Hepatocyte (in vitro differentiated cells): ENCODE measurements around the gene ATP2C2. TPM values are rescaled to one million over a fixed set of nuclear protein-coding genes. Genes with fewer than 3 reads are reported as not detected.

ENCODE experiments used
- DNase-seq: peaks from one replicate; pipeline ENCODE4 v3.0.0-alpha.2; 2016; ENCODE audit warnings: low spot score
- H2AFZ ChIP-seq: fragments of 200-600 bp; sonication (generic); 2 replicates; pipeline ENCODE4 v1.6.0; 2016; ENCODE audit warnings: antibody characterized with exemption, mild to moderate bottlenecking
- H3K27ac ChIP-seq: fragments of 200-600 bp; sonication (generic); 2 replicates; pipeline ENCODE4 v1.5.1; 2016; ENCODE audit warnings: mild to moderate bottlenecking
- H3K27me3 ChIP-seq: fragments of 200-600 bp; sonication (generic); 2 replicates; pipeline ENCODE4 v1.6.1; 2016
- H3K36me3 ChIP-seq: fragments of 200-600 bp; sonication (generic); replicated peaks from 2 replicates; pipeline ENCODE4 v1.5.1; 2016; ENCODE audit warnings: low read depth; ENCODE audit not compliant: insufficient read depth
- H3K4me1 ChIP-seq: fragments of 200-600 bp; sonication (generic); 2 replicates; pipeline ENCODE4 v1.5.1; 2016; ENCODE audit warnings: mild to moderate bottlenecking, moderate library complexity; ENCODE audit not compliant: insufficient read depth
- H3K4me2 ChIP-seq: fragments of 200-600 bp; sonication (generic); 2 replicates; pipeline ENCODE4 v1.6.0; 2016
- H3K4me3 ChIP-seq: fragments of 200-600 bp; sonication (generic); 2 replicates; pipeline ENCODE4 v1.5.1; 2016; ENCODE audit warnings: mild to moderate bottlenecking
- H3K79me2 ChIP-seq: fragments of 200-600 bp; sonication (generic); 2 replicates; pipeline ENCODE4 v1.6.0; 2017; ENCODE audit warnings: mild to moderate bottlenecking
- H3K9me2 ChIP-seq: fragments of 200-600 bp; sonication (generic); replicated peaks from 2 replicates; pipeline ENCODE4 v1.6.0; 2017; ENCODE audit warnings: mild to moderate bottlenecking; ENCODE audit not compliant: insufficient read depth
- H3K9me3 ChIP-seq: fragments of 200-600 bp; sonication (generic); 2 replicates; pipeline ENCODE4 v1.5.1; 2016; ENCODE audit warnings: low read depth, mild to moderate bottlenecking
- H4K20me1 ChIP-seq: fragments of 200-600 bp; sonication (generic); 2 replicates; pipeline ENCODE4 v1.6.0; 2016; ENCODE audit warnings: mild to moderate bottlenecking; ENCODE audit not compliant: insufficient read depth, poor library complexity, severe bottlenecking
- EZH2 ChIP-seq: fragments of 200-600 bp; sonication (generic); IDR thresholded peaks from 2 replicates; pipeline ENCODE4 v1.6.1; 2016; ENCODE audit warnings: antibody characterized with exemption, mild to moderate bottlenecking, borderline replicate concordance
- EZH2phosphoT487 ChIP-seq: fragments of 200-600 bp; sonication (generic); IDR thresholded peaks from one replicate; pipeline ENCODE4 v1.6.1; 2018; ENCODE audit warnings: antibody characterized with exemption, mild to moderate bottlenecking, low read depth, moderate library complexity; ENCODE audit not compliant: unreplicated experiment, severe bottlenecking
- WGBS: methylation state at CpG from one replicate; pipeline ENCODE4 v1.1.6; 2016; ENCODE audit warnings: low lambda C conversion rate; ENCODE audit errors: missing lambda C conversion rate; 5-methylcytosine and 5-hydroxymethylcytosine counted together
- polyA plus RNA-seq: library from polyadenylated mRNA; unstranded; fragments of >200 nt; fragmentation: Nextera tagmentation; extraction: Ambion mirVana; gene quantifications from 2 replicates; pipeline ENCODE4 v1.2.1, GENCODE V29; 2016
- total RNA-seq: library from RNA; depleted of rRNA; stranded (reverse); fragments of >200 nt; gene quantifications from 2 replicates; pipeline ENCODE4 v1.2.3, GENCODE V29; 2014
- TF ChIP-seq, protein P1 (sequence below): fragments of 200-600 bp; sonication (generic); IDR thresholded peaks from 2 replicates; pipeline ENCODE4 v1.5.1; 2016; ENCODE audit warnings: antibody characterized with exemption, mild to moderate bottlenecking; ENCODE audit not compliant: poor library complexity

ATP2C2 gene
- total and polyA plus RNA-seq, 2 experiments from 2014 or later, result 6.0 to 6.8 TPM

DNA sequence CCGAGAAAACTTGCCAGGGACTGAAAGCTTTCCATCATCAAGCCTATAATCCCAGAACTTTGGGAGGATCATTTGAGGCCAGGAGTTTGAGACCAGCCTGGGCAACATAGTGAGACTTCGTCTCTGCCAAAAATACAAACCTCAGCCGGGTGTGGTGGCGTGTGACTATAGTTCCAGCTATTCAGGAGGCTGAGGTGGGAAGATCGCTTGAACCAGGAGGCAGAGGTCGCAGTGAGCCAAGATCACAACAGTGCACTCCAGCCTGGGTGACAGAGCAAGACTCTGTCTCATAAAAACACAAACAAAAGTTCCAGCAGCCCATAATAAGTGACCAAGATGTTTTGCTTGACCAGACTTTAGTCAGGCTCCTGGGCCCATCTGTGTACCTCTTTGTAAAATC, 134.2 kb downstream of the ATP2C2 start:
- Histone ChIP-seq H4K20me1 (no peaks in the 10 kb centered on the region), H3K4me2 (no peak overlapping the region), H3K27me3 (no peaks in the 10 kb centered on the region), H3K79me2 (peaks cover 12% of the 10 kb centered on the region), H3K9me2 (no peaks in the 10 kb centered on the region), H3K4me3 (no peak overlapping the region), H2AFZ (no peak overlapping the region), H3K9me3 (no peaks in the 10 kb centered on the region), H3K36me3 (no peaks in the 10 kb centered on the region), H3K4me1 (peaks cover 13% of the 10 kb centered on the region), H3K27ac (no peak overlapping the region)
- DNase-seq, result peak; percentile 2
- TF ChIP-seq EZH2 (no peak), EZH2phosphoT487 (no peak)
- TF ChIP-seq, protein P1, sequence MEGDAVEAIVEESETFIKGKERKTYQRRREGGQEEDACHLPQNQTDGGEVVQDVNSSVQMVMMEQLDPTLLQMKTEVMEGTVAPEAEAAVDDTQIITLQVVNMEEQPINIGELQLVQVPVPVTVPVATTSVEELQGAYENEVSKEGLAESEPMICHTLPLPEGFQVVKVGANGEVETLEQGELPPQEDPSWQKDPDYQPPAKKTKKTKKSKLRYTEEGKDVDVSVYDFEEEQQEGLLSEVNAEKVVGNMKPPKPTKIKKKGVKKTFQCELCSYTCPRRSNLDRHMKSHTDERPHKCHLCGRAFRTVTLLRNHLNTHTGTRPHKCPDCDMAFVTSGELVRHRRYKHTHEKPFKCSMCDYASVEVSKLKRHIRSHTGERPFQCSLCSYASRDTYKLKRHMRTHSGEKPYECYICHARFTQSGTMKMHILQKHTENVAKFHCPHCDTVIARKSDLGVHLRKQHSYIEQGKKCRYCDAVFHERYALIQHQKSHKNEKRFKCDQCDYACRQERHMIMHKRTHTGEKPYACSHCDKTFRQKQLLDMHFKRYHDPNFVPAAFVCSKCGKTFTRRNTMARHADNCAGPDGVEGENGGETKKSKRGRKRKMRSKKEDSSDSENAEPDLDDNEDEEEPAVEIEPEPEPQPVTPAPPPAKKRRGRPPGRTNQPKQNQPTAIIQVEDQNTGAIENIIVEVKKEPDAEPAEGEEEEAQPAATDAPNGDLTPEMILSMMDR, result no peak
- WGBS, result 96% methylated on average over 6 of the region's 6 CpGs

DNA sequence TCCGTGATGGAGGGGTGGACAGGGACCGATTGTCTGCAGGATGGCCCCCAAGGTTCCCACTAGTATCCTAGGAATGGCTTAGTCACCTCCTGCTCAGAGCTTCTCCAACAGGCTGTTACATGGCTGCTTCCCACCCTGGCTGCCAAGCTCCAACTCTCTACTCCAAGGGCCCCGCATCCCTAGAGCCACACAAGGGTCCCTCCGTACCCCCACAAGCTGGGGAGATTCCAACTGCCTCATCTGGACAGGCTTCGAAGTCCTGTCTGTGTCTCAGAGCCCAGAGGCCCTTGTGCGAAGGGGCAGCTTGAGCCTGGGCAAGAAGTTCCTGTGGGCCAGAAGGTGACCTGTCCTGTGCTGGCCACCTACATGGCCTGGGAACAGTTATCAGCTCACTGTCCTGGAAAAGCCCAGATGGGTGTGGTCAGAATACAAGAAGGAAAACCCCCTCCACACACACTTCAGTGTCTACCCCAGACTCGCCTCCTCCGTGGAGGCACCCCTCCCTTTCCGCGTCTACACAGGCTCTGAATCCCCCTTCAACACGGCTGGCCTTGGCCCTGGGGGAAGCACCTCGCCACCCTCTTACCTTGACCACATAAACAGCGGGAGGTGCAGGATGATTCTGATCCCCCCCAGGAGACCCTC, 135.5 kb downstream of the ATP2C2 start:
- H3K4me1 ChIP-seq, result peaks cover 12% of the 10 kb centered on the region
- peaks cover 12% of the 10 kb centered on the region for H3K79me2 ChIP-seq
- no peaks in the 10 kb centered on the region for H3K27me3 ChIP-seq
- WGBS, result 54% methylated on average over 10 of the region's 13 CpGs
- no peaks in the 10 kb centered on the region for H3K9me3 ChIP-seq
- H2AFZ ChIP-seq, result peak overlapping the region; percentile 32
- TF ChIP-seq EZH2phosphoT487 (no peak), EZH2 (no peak)
- TF ChIP-seq, protein P1, result no peak
- no peaks in the 10 kb centered on the region for H3K9me2 ChIP-seq
- H4K20me1 ChIP-seq, result no peaks in the 10 kb centered on the region
- H3K27ac ChIP-seq, result peak overlapping the region; percentile 51
- peak overlapping the region; percentile 80 for H3K4me2 ChIP-seq
- H3K4me3 ChIP-seq, result peak overlapping the region; percentile 27
- no peaks in the 10 kb centered on the region for H3K36me3 ChIP-seq
- DNase-seq, result peak; percentile 48

DNA sequence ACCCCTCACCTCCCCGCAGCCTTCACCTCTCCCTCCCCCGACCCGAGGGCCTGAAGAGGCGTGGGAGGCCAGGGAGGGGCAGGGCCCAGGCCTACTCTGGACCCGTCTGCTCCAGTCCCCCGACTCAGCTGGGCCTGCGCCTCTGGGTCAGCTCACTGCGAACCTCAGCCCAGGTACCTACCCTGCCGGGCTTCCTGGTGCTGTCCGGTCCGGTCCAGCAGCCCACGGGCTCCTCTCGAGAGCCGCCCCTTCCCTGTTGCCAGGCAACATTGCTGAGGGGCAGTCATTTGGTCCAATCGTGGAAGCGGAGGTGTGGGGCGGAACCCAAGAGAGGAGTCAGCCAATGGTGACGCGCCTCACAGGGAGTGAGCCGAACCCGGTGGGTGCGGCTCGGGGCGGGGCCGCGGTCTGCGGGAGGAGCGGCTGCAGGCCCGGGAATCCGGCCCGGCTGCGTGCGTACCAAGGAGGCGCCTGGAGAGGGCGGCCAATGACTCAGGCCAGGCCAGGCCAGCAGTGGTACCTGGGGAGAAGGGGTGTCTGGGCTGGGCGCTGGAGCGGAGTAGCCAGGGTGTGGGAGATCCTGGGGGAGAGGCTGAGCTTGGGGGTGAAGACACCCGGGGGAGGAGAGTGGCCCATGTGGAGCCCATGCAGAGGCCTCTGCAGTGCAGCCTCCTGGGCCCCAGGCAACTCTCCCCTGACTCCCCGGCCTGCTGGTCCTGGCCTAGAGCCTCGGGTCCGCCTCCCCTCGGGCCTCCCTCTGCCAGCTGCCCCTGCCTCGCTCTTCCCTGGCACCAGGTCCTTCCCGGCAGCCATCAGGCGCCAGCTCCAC, 136.3 kb downstream of the ATP2C2 start, which contains the start of gene MEAK7:
Gene MEAK7 (minus strand): TSS at position 240 of the 829 bp plus-strand sequence. CDS start 6,573 bp downstream, outside the sequence.
- Histone ChIP-seq H3K9me3 (no peaks in the 10 kb centered on the region), H3K27ac (peak within 1 kb of the TSS; percentile 75), H3K27me3 (no peaks in the 10 kb centered on the region), H4K20me1 (no peaks in the 10 kb centered on the region), H3K79me2 (peaks cover 12% of the 10 kb centered on the region), H3K4me2 (peak within 1 kb of the TSS; percentile 80), H3K9me2 (no peaks in the 10 kb centered on the region), H3K36me3 (no peaks in the 10 kb centered on the region), H3K4me3 (peak within 1 kb of the TSS; percentile 27), H2AFZ (peak within 1 kb of the TSS; percentile 32), H3K4me1 (peaks cover 8% of the 10 kb centered on the region)
- DNase-seq, result peak; percentile 99
- TF ChIP-seq EZH2phosphoT487, result no peak
- TF ChIP-seq, protein P1, result no peak
- no peak for TF ChIP-seq EZH2
- WGBS, result 8% methylated on average over 41 of the region's 45 CpGs
